ENCODE results near the gene HPDL.

HPDL gene

DNA sequence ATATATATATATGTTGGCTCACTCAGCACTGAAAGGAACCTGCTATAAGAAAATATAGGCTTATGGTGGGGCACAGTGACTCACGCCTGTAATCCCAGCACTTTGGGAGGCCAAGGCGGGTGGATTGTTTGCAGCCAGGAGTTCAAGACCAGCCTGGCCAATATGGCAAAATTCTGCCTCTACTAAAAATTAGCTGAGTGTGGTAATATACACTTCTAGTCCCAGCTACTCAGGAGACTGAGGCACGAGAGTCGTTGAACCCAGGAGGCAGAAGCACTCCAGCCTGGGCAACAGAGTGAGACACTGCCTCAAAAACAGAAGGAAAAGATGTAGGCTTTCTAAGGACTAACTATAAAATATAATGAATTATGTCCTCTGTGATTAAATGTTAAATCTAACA, 28.1 kb downstream of the HPDL start:
- DNase-seq: no peak

DNA sequence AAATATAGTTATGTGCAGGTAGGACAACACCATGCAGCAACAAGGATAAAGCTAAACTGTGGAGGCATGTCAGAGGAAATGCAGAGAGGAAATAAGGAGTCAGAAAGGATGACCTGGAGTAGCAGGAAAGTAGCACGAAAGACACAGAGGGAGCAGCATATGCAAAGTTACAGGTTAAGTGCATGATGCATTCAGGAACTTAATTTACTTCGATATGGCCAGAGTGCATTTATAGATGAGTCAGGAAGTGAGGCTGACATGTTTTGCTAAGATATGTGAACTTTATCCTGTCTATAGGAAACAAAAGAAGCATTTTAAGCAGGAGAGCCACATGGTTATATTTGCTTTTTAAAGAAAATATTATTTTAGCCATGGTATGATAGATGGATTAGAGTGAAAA, 29.0 kb downstream of the HPDL start:
- DNase-seq: no peak

DNA sequence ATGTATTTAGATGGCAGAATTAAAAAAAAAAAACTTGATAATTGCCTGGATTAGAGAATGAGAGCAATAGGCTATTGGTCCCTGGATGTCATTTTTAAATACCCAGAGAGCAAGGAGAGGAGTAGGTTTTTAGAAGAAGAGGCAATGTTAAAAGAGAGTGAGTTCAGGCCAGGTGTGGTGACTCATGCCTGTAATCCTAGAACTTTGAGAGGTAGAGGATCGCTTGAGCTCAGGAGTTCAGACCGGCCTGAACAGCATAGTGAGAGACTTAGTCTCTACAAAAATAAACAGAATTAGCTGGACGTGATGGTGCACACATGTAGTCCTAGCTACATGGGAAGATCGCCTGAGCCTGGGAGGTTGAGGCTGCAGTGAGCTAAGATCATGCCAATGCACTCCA, 29.5 kb downstream of the HPDL start:
- no peak for DNase-seq

DNA sequence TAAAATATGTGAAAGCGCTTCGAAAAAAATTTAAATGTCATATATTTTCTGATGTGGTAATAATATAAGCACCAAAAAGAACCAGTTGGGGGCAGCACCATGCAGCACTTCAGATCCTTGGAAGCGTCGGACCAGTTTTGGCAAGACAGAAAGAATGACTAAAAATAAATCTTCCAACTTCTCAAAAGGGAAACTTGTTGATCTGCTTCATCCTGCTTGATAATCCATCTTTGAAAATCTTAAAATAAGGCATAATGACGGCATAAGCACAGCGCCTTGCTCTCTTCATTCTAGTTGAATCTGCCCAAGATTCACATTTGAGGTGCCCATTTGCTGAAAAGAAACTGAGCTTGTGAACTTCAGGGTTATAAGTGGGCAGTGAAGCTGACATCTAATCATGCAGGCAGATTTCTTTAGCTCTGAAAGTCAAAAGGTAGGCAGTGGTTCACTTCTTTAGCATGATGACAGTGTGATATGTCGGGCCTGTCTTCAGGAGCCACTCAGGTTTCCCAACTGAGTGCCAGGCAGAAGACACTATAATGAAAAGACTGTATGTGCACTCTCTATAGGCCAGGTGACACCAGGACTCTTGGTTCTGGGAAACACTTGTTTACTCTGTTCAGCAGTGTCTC, 33.3 kb downstream of the HPDL start:
- peak; percentile 55 for DNase-seq

DNA sequence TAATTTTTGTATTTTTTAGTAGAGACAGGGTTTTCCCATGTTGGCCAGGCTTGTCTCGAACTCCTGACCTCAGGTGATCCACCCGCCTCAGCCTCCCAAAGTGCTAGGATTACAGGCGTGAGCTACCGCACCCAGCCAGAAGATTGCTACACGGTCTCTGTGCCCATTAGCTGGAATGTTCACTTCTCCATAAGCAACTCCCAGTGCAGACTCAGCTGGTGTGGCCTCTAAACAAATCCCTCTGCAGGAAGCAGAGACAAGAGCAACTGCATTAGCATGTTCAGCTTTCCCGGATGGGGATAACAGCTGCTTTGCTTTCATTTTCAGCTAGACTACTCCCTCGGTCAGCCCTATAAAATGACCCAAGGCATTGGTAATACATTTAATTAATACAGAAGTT, 34.3 kb downstream of the HPDL start:
- DNase-seq: peak; percentile 66

DNA sequence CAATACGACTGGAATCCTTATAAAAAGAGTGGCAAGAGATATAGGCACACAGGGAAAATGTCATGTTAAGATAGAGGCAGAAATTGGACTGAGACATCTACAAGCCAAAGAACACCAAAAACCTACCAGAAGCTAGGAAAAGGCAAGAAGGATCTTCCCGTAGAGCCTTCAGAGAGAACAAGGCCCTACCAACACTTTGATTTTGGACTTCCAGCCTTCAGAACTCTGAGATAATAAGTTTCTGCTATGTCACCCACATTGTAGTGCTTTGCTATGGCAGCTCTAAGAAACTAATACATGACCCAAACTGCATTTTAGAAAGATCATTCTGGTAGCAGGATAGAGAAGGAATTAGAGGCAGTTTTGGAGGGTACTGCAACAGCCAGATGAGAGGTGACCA, 37.6 kb downstream of the HPDL start:
- DNase-seq: no peak

DNA sequence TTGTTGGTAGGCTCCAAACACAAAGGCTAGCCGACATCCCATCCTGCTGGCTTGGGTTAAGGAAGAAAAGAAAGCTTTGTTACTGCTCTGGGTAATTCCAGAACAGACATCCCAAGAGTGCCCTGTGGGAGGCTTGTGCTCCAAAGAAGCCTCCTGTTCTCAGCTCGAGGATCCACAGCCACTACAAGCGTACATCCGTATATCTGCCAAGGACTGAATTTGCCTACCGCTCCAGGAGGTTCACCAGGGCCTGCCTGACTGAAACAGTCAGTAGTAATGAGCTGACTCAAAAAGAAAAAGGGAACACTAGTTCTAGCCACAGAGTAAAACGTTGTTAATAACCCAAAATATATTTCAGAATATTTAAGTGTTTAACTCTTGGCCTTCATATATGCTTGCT, 38.4 kb downstream of the HPDL start:
- DNase-seq: no peak

DNA sequence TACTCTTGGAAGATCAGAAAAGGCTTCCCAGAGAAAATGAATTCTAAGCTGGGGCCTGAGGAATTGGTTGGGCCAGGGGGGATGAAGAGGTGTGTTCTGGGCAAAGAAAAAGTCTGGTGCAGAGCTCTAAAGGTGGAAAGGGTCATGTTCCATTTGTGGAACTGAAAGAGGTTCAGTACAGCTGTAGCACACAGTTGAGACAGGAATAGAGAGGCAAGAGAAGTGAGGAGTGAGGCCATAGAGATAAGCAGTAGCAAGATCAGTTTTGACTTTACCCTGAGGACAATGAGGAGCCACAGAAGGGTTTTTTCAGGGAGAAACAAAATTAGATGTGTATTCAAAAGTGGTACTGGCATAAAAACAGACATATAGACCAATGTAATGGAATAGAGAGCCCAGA, 43.9 kb downstream of the HPDL start:
- no peak for DNase-seq

DNA sequence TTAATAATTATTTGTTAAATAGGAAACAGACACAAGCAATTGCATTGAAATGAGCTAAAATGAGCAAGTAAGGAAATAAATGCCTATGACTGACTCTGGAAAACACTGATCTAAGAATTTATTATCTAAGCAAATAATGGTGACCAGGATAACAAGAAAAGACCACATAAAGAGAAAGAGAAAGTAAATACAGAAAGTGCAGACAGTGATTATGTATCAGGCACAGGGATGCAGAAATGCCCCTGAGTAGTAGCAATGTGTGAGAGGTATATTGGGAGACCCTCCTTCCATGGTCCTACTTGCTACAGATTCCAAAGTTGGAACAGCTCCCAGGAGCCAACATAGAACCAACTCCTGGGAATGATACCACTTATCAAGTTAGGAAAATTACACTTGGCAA, 46.9 kb downstream of the HPDL start:
- no peak for DNase-seq

DNA sequence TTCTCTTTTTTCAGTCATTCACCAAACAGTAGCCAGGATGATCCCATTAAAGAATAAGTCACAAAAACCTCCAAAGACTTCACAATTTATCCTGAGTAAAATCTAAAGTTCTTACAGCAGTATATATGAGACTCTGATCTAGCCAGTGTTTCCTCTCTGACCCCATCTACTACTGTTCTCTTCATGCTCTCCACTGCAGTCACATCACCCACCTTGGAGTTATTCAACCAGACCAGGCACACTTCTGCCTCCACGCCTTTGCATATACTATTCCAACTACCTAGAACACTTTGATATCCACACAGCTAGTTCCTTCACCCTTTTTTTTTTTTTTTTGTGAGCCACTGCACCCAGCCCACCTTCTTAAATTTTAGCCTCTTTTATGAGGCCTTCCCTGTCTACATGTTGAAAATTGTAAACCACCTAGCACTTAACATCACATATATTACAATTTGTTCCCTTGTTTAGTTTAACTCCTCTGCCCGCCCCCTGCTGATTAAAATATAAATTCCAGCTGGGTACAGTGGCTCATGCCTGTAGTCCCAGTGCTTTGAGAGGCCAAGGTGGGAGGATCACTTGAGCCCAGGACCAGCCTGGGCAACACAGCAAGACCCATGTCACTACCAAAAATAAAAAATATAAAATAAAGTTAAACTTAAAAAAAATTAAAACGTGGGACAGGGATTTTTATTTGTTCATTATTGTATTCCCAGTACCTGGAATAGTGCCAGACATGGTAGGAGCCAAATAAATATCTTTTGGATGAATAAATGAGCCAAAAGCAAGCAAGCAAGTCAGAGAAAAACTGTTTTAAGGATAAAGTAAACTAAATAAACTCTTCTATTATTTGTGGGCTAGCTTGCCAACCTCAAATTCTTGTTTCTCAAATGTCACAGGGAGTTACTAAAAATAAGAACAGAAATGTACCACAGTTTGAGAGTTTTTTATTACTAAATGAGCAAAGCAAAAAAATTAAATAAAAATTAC, 48.7 kb downstream of the HPDL start:
- no peak for DNase-seq

DNA sequence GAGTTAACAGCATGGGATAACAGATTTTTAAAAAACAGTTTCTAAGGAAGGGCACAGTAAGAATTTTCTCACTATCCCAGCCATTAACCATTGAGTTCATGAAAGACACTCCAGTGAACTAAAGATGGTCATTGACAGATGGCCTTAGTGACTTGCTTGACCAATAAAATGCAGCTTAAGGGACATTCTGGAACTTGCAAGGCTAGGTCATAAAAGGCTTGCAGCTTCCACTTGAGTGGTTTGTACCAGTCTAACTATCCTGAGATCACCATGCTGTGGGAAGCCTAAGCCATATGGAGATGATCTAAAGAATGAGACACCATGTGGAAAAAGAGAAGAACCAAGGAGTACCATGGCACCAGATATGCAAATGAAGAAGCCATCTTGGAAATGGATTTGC, 51.5 kb downstream of the HPDL start:
- no peak for DNase-seq

Measured in NCI-H526 treated with DMSO at 0.1 percent for 48 hours (cell line).